Rectal smooth muscle tissue (tissue), 1 donor: Measurements from ENCODE around the gene CAMK2A.
"Not testable (repeated sequence)": the region's sequence is repeated elsewhere in the genome, so short reads cannot be mapped to it uniquely, and the experiment has no call there.

Experiments
- H3K27ac ChIP-seq: one replicate; pipeline ENCODE4 v1.7.0; 2013; ENCODE audit warnings: low read depth, low read length, inconsistent platforms
- H3K27me3 ChIP-seq: one replicate; pipeline ENCODE4 v1.7.0; 2013; ENCODE audit warnings: low read length; ENCODE audit not compliant: control insufficient read depth, insufficient read depth
- H3K36me3 ChIP-seq: one replicate; pipeline ENCODE4 v1.7.0; 2013; ENCODE audit warnings: low read length; ENCODE audit not compliant: control insufficient read depth, insufficient read depth
- H3K4me1 ChIP-seq: one replicate; pipeline ENCODE4 v1.7.0; 2013; ENCODE audit warnings: low read length; ENCODE audit not compliant: control insufficient read depth, insufficient read depth
- H3K4me3 ChIP-seq: one replicate; pipeline ENCODE4 v1.7.0; 2013; ENCODE audit warnings: low read length
- H3K9ac ChIP-seq: one replicate; pipeline ENCODE4 v1.7.0; 2013; ENCODE audit warnings: low read length

Gene CAMK2A

GRCh38 chr5:150253416-150254208 lies 36.0 kb downstream of the CAMK2A start:
- H3K4me1 ChIP-seq: no peaks in the 10 kb centered on the region
- no peak overlapping the region for H3K9ac ChIP-seq
- no peak overlapping the region for H3K27ac ChIP-seq
- H3K36me3 ChIP-seq: no peaks in the 10 kb centered on the region
- H3K4me3 ChIP-seq: no peak overlapping the region
- H3K27me3 ChIP-seq: no peaks in the 10 kb centered on the region

GRCh38 chr5:150252489-150252888 lies 37.1 kb downstream of the CAMK2A start:
- Histone ChIP-seq H3K4me1 (no peaks in the 10 kb centered on the region), H3K4me3 (no peak overlapping the region), H3K9ac (no peak overlapping the region), H3K36me3 (no peaks in the 10 kb centered on the region), H3K27ac (no peak overlapping the region), H3K27me3 (no peaks in the 10 kb centered on the region)

GRCh38 chr5:150251504-150251903 lies 38.1 kb downstream of the CAMK2A start:
- H3K36me3 ChIP-seq: no peaks in the 10 kb centered on the region
- H3K9ac ChIP-seq: no peak overlapping the region
- H3K27ac ChIP-seq: no peak overlapping the region
- H3K27me3 ChIP-seq: no peaks in the 10 kb centered on the region
- H3K4me3 ChIP-seq: no peak overlapping the region
- no peaks in the 10 kb centered on the region for H3K4me1 ChIP-seq

- Histone ChIP-seq H3K36me3 (no peaks in the 10 kb centered on the region), H3K27me3 (no peaks in the 10 kb centered on the region), H3K4me3 (no peak overlapping the region), H3K27ac (no peak overlapping the region), H3K9ac (no peak overlapping the region), H3K4me1 (peaks cover 6% of the 10 kb centered on the region)
Observed at GRCh38 chr5:150249744-150250143, 39.8 kb downstream of the CAMK2A start.

GRCh38 chr5:150248946-150249345 lies 40.6 kb downstream of the CAMK2A start:
- H3K4me1 ChIP-seq: peaks cover 6% of the 10 kb centered on the region

GRCh38 chr5:150248493-150248892 lies 41.1 kb downstream of the CAMK2A start:
- H3K27ac ChIP-seq, H3K4me1 ChIP-seq, H3K36me3 ChIP-seq, H3K27me3 ChIP-seq, H3K9ac ChIP-seq, H3K4me3 ChIP-seq: not testable (repeated sequence)

More at GRCh38 chr5:150248946-150249345, 40.6 kb downstream of the CAMK2A start:
- Histone ChIP-seq H3K4me3 (no peak overlapping the region), H3K36me3 (no peaks in the 10 kb centered on the region), H3K9ac (no peak overlapping the region), H3K27me3 (no peaks in the 10 kb centered on the region), H3K27ac (no peak overlapping the region)

GRCh38 chr5:150247726-150248125 lies 41.8 kb downstream of the CAMK2A start:
- H3K9ac ChIP-seq: no peak overlapping the region
- no peaks in the 10 kb centered on the region for H3K36me3 ChIP-seq
- H3K27me3 ChIP-seq: no peaks in the 10 kb centered on the region
- H3K4me1 ChIP-seq: peaks cover 6% of the 10 kb centered on the region
- H3K4me3 ChIP-seq: no peak overlapping the region
- H3K27ac ChIP-seq: no peak overlapping the region

GRCh38 chr5:150246835-150247234 lies 42.7 kb downstream of the CAMK2A start:
- H3K4me3 ChIP-seq: no peak overlapping the region
- H3K27ac ChIP-seq: no peak overlapping the region
- no peaks in the 10 kb centered on the region for H3K36me3 ChIP-seq
- H3K27me3 ChIP-seq: no peaks in the 10 kb centered on the region
- peaks cover 6% of the 10 kb centered on the region for H3K4me1 ChIP-seq
- H3K9ac ChIP-seq: no peak overlapping the region

- H3K9ac ChIP-seq: no peak overlapping the region
- H3K27ac ChIP-seq: no peak overlapping the region
- H3K36me3 ChIP-seq: no peaks in the 10 kb centered on the region
- H3K27me3 ChIP-seq: no peaks in the 10 kb centered on the region
- peaks cover 6% of the 10 kb centered on the region for H3K4me1 ChIP-seq
- H3K4me3 ChIP-seq: no peak overlapping the region
Observed at GRCh38 chr5:150246429-150246828, 43.1 kb downstream of the CAMK2A start.

- Histone ChIP-seq H3K4me3 (no peak overlapping the region), H3K27me3 (no peaks in the 10 kb centered on the region), H3K36me3 (no peaks in the 10 kb centered on the region), H3K9ac (no peak overlapping the region), H3K27ac (no peak overlapping the region), H3K4me1 (peaks cover 6% of the 10 kb centered on the region)
Observed at GRCh38 chr5:150245808-150246207, 43.8 kb downstream of the CAMK2A start.

- no peaks in the 10 kb centered on the region for H3K36me3 ChIP-seq
- H3K4me1 ChIP-seq: peaks cover 6% of the 10 kb centered on the region
- no peaks in the 10 kb centered on the region for H3K27me3 ChIP-seq
- H3K9ac ChIP-seq: no peak overlapping the region
- H3K27ac ChIP-seq: no peak overlapping the region
- H3K4me3 ChIP-seq: no peak overlapping the region
Observed at GRCh38 chr5:150245111-150245789, 44.3 kb downstream of the CAMK2A start.

- no peak overlapping the region for H3K4me3 ChIP-seq
- no peaks in the 10 kb centered on the region for H3K36me3 ChIP-seq
- H3K27me3 ChIP-seq: no peaks in the 10 kb centered on the region
- H3K9ac ChIP-seq: no peak overlapping the region
- no peak overlapping the region for H3K27ac ChIP-seq
- peaks cover 6% of the 10 kb centered on the region for H3K4me1 ChIP-seq
Observed at GRCh38 chr5:150244209-150244608, 45.4 kb downstream of the CAMK2A start.

- H3K9ac ChIP-seq: no peak overlapping the region
- no peaks in the 10 kb centered on the region for H3K27me3 ChIP-seq
- H3K27ac ChIP-seq: no peak overlapping the region
- H3K36me3 ChIP-seq: no peaks in the 10 kb centered on the region
- H3K4me3 ChIP-seq: no peak overlapping the region
- peaks cover 6% of the 10 kb centered on the region for H3K4me1 ChIP-seq
Observed at GRCh38 chr5:150243590-150243989, 46.0 kb downstream of the CAMK2A start.
